HG03097 (cell line): ENCODE results near the gene PTGFRN.

Experiments
- ATAC-seq: cut with Tn5 transposase; IDR thresholded peaks from one replicate; pipeline ENCODE4 v1.9.1; 2021; ENCODE audit not compliant: unreplicated experiment, low FRiP score

Gene PTGFRN

DNA sequence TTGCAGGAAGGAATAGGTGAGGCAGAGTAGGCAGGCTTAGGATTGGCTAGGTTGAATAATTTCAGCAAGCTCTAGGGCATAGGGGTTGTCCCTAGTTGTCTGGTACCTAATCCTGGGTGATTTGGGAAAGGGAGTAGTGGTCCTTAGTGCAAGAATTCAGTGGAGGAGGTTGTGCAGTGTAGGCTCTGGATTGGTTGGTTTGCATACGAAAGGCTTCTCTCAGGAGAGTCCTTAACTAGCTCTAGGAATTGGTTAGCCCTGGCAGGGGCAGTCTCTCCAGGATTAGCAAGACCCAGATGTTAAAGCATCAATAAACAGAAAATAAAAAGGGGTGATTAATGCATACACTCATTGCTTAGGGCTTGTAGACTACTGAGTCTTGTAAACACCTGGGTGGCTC, 82.2 kb downstream of the PTGFRN start:
- no peak for ATAC-seq

DNA sequence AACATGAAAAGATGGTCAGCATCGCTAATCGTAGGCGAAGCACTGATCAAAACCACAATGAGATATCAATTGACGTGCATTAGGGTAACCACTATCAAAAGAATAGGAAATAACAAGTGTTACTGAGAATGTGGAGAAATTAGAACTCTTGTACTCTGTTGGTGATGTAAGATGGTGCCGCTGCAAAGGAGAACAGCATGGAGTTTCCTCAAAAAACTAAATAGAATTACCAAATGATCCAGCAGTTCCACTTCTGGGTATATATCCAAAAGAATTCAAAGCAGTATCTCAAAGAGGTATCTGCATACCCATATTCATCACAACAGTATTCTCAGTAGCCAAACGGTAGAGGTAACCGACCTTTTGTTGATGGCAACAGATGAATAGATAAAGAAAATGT, 83.6 kb downstream of the PTGFRN start:
- no peak for ATAC-seq

DNA sequence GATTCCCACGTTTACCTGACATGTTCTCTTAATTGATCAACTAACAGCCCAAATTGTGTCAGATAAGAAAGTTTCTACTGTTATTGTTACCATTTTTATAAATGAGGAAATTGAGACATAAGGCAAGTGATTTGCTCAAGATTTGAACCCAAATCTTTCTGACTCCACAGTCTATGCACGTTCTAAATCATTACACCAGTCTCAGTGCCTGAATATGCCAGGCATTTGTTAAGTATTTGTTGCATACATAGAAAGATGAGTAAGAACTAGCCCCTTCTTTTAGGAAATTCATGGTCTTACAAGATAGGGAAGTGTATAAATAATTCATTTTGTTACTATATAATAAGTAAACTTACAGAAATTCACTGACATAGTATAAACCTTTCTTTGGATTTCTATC, 84.7 kb downstream of the PTGFRN start:
- ATAC-seq: no peak

DNA sequence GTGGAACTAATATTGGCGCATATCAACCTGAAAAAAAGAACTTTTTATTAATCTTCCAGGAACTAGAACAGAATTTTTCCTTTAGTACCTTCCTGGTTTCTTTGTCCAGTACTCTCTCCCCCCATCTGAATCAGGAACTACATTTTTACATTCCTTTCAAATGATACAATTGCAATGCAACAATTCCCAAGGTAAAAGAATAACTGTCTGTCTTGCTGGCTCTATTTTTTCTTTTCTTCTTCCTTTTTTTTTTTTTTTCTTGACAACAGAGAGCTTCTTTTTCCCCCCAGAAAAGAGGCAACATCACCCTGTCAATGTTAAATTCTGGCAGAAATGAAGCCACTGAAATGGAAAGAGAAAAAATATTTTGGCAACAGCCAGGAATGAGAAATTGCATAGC, 87.3 kb downstream of the PTGFRN start:
- ATAC-seq: no peak

DNA sequence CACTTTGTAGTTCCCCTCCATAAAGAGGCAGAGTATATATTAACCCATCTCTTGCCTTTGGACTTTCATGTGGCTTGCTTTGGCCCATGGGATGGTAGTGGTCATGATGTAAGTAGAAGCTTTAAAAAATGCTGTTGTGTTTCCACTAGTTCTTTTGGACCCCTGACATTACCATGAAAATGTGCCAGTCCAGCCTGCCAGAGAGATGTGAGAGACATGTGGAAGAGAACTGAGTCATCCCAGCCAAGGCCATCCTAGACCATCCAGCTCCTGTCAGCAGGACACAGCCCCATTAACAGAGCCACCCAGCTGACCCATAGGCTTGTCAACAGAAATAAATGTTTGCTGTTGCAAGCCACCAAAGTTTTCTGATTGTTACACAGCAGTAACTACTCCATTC, 87.9 kb downstream of the PTGFRN start:
- no peak for ATAC-seq

DNA sequence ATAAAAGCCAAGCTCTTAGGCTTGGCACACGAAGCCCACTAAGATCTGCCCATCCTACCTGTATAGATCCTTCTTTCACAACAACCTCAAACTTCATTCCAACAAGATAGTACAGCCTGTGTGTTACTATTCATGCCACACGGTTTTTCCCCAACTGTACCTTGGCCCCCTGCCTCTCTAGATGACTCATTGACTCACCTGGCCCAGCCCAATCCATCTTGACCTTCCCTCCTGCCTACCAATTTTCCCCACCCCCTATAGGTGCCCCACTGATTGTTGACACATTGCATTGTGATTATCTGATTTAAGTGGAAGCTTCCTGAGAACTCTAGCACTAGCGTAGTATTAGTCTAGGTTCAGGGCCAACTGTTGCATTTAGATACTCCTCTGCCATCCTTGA, 89.9 kb downstream of the PTGFRN start:
- ATAC-seq: no peak

DNA sequence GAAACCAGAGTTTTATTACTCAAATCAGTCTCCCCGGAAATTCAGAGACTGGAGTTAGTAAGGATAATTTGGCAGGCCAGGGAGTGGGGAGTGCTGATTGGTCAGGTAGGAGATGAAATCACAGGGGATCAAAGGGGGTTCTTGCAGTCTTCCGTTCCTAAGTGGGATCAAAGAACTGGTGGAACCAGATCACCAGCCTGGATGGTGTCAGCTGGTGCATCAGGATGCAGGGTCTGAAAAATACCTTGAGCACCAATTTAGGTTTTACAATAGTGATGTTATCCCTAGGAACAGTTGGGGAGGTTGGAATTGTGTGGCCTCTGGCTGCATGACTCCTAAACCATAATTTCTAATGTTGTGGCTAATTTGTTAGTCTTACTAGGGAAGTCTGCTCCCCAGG, 90.4 kb downstream of the PTGFRN start:
- no peak for ATAC-seq

DNA sequence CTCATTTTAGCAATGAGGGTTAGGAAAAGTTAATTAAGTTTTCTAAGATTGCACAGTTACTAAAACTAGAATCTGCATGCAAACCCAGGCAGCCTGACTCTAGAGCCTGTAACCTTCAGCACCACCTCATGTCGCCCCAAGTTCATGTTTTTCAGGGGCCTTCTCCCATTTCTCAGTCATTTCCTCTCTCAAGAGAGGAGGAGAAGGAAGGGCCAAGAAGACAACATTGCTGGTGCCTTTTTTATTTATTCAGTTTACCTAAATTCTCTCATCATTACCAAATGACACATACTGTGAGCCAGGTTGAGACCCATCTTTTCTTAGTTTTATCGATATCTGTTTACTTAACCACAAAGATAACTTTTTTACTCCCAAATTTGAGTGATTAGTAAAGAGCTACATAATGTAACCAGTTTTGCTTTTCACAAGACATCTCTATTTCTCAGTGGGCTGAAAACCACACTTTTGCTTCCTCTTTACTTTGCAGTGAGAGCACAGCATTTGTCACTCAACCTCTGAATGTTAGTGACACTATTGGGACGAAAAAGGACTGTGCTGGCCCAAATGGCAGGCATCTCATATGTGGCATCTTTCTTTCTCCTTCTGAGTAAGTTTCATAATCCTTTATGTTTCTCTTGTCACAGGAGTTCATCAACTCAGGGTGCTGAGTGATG, 91.7 kb downstream of the PTGFRN start, which contains the start of gene CD101:
Gene CD101 (plus strand): TSS at position 507 of the 674 bp plus-strand sequence. CDS start 58 bp downstream, at position 565.
- ATAC-seq: peak; percentile 95

DNA sequence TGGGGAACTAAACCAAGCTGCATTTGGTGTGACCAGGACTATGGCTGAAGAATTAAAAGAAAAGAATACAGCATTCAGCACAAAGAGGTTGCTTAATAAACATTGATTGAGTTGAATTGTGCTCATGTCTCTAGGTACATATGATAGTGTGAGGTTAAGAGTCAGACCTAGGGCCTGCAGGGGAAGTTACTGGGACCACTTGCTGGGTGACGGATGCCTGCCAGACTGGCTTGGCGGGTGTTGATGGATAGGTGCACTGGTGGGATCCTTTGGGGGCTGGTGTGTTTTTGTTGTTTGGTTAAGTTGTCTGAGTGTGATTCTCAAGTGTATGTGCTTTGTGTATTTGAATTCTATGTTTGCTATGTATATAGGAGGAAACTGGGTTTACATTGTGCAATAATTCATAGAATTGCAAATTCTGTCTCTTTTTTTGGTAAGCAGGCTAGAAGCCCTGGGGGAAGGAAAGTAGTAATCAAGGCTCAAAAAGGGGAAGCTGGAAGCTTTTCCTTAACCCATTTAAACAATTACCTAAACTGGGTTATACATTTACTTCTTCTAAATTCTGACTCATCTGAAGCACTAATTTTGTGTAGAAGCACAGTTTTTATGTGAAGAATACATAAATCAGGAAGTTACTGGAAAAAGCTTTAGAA, 93.6 kb downstream of the PTGFRN start:
- ATAC-seq: no peak

DNA sequence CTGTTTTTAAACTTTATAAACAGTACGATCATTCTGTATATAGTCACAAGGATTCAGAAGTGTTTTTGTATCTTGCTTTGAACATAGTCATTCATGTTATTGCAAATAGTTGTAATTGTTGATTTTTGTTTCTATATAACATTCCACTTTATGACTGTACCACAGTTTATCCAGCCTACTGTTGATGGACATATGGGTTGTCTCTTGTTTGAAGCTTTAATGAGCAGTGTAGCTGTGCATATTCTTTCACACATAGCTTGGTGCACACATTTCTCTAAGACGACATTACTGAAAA, 98.0 kb downstream of the PTGFRN start:
- ATAC-seq: no peak

DNA sequence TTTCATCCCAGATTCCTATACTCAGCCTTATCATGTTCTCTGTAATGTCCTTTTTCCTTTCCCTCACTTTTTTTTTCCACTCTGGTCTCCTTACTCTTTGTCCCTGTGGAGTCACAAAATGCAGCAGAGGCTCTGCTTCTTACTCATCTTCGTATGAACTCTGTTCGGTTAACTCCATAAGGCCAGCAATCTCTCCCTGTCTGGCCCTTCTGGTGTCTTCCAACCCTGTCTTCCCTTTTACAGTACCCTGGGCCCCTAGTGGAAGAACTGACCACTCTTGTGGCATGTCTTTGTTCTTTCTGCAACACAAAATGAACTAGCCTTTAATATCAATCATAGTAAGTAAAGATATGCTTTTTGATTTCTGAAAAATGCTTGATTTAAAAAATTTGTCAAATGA, 98.9 kb downstream of the PTGFRN start:
- ATAC-seq: no peak

DNA sequence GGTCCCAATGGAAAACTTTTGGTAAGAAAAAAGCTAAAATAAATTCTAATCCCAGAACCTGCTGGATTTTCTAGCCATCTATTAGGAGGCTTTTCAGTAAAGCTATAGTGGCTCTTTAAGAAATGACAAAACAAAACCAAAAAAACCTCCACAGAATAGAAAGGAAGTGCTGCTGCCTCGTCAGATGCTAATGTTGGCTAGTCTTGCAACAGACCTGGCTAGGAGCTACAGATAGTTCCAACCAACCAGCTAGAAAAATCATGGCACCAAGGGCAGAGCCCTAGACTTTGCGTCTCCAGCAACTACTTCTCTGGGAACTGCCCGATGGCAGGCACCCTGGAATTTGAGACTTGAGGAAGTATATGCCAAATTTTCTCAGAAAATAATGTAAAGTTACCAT, 99.4 kb downstream of the PTGFRN start:
- no peak for ATAC-seq

DNA sequence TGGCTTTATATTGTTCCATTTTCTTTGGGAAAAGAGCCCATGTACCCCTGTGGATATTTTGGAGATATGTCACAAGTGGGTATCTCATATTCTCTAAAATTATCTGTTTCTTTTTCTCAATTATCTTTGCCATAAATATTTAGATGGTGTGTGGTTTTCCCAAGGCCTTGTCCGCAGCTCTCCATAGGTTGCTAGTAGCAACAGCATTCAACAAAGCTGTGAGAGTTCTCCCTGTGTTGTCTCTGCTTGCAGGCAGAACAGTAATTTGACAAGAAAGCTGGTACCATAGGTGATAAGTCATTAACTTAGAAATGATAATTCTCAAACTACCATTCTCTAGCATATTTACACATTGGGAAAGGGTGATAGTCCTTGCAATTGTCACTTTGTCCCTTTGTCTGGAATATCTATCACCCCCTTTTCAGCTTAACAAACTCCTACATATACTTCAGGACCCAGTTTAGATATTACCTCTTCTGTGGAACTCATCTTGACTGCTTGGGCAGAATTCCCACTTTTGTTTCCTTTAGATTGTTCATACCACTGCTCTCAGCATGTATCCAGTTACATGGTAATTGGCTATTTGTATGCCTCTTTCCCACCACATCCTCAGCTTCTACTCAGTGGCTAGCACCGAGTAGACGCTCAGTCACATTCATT, 100.7 kb downstream of the PTGFRN start:
- ATAC-seq: no peak

DNA sequence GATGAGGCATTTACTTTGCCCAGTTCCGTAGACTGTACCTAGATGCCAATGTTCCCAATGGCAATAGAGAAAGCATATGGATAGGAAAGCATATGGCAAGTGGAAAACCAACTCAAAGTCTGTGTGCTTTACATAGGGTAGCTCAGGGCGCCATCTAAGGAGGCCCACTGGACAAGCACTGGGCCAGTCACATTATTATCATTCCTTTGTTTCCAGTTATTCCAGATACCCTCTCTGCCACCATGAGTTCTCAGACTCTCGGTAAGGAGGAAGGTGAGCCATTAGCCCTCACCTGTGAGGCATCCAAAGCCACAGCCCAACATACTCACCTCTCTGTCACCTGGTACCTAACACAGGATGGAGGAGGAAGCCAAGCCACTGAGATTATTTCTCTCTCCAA, 101.6 kb downstream of the PTGFRN start:
- no peak for ATAC-seq

DNA sequence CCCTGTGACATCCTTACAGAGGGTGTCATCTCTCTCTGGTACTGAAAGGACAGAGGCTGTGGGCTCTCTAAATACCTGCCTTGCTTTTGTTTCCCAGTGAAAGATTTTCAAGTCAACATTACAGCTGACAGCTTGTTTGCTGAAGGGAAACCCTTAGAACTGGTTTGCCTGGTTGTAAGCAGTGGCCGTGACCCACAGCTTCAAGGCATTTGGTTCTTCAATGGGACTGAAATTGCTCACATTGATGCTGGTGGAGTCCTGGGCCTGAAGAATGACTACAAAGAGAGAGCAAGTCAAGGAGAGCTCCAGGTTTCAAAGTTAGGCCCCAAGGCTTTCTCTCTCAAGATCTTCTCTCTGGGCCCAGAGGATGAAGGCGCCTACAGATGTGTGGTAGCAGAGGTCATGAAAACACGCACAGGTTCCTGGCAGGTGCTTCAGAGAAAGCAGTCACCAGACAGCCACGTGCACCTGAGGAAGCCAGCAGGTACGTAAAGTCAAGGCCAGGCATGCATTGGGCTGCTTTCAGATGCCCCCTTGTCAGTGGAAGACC, 103.7 kb downstream of the PTGFRN start:
- no peak for ATAC-seq

DNA sequence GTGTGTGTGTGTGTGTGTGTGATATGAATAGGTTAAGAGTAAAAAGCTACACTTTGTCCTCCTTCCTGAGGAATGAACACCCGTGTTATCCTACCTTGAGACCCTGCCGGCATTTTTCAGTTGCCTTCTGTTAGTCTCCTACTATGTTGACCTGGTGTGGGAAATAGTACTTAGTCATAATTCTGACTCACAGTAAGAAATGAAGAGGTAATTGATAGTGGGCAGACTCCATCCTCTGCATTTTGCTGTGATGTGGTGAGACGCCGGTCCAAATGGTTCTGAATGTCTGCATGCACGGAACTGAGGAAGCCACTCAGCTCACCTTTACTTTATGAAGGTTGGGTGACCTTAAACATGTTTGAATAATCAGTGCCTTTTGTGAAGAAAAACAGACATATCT, 104.5 kb downstream of the PTGFRN start:
- no peak for ATAC-seq

DNA sequence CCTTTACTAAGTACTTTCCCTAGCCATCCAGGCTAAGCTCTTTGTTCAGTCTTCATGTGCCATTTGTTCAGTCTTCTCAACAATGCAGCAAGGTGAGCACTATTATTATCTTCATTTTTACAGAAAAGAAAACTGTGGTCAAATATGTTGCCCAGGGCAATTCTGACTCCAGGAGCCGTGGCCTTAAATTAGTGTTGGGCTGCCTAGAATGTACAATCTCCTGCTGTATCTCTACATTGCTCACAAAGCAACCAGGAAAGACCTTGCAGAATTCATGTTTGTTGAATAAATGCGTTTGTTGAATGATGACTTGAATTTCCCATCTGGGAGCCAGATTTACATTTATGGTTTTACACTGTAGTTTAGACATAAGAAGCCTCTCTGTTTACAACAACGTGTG, 106.0 kb downstream of the PTGFRN start:
- no peak for ATAC-seq

DNA sequence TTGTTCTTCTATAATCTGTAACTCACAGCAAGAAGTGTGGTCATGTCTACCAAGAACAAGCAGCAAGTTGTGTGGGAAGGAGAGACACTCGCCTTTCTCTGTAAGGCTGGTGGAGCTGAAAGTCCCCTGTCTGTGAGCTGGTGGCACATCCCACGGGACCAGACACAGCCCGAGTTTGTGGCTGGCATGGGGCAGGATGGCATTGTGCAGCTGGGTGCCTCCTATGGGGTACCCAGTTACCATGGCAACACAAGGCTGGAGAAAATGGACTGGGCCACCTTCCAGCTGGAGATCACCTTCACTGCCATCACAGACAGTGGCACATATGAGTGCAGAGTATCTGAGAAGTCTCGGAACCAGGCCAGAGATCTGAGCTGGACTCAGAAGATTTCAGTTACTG, 107.3 kb downstream of the PTGFRN start:
- no peak for ATAC-seq

DNA sequence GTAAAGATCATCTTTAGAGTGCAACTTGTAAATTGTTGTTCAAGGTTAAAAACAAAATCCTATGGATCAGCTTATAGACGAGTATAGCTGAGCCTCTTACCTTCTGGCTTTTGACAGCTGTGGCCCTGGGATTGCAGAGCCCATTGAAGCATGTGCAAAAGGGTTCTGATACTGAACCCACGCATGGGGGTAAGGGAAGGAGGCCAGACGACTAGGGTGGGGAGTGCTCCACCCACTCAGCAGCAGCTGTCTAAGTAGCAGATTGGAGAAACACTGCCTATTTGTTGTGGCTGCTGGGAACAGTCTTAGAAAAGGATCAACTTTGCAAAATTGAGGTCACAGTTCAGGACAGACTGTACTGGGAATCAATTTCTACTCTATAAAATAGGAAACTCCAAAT, 107.9 kb downstream of the PTGFRN start:
- ATAC-seq: no peak

DNA sequence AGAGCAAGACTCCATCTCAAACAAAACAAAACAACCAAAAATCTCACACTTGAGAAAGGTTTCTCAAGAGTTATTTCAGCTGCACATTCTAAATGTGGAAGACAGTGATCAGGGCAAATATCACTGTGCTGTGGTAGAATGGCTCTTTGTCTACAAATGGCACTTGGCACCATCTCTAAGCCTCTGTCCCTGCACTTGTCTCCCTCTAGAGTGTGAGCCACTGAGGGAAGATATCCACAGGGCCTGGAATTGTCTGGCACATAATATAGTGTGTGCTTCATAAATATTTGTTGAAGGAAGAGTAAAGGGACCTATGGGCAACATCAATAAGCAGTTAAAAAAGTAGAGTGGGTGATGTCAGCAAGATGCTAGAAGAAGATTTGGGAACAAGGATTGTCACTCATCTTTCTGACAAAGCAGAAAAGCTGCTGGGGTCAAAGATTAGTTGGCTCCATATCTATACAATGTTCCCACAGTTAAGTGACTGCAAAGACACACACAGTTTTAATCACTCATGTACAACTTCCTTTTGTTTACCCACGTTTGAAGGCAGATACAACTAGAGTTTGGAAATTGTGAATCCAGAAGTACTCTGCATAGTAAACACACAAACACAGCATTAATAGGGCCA, 110.9 kb downstream of the PTGFRN start:
- ATAC-seq: no peak

DNA sequence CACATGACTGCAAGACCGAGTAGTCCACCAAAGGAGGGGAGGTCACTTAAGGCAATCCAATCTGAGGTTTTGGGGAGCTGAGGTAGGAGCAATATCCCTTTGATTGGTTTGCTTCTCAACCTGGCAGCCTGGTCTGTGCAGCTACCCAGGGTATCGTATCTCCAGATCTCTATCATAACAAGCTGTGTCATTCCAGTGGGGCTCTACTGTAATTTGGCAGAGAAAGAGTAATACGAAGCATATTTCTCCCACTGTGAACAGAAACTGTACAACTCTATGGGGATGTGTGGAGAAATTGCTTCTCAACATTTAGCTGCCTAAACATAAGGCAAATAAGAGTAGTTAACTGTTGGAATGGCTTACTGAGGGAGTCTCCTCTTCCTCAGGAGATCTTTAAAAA, 112.4 kb downstream of the PTGFRN start:
- ATAC-seq: no peak
